Tibial nerve (tissue), 4 donors: ENCODE results near the gene ARFGAP1. TPM values are rescaled to one million over a fixed set of nuclear protein-coding genes. Genes with fewer than 3 reads are reported as not detected.

Experiments
- DNase-seq, 2 donors: peaks; one replicate each; pipeline ENCODE4 v3.0.0-alpha.2; 2019; ENCODE audit warnings: low spot score in 2 of 2
- H3K27ac ChIP-seq, 4 donors: fragments of 200-600 bp; sonication (generic) in 3 of 4; one replicate each; pipeline ENCODE4 v1.5.1; 2017 to 2019; ENCODE audit warnings: mild to moderate bottlenecking in 1 of 4
- H3K27me3 ChIP-seq, 2 donors: fragments of 200-600 bp; sonication (generic) in 1 of 2; one replicate each; pipeline versions ENCODE4 v1.5.1 to v1.6.0; 2017 to 2019
- H3K36me3 ChIP-seq, 3 donors: fragments of 200-600 bp; sonication (generic); one replicate each; pipeline ENCODE4 v1.5.1; 2018 to 2019
- H3K4me1 ChIP-seq, 4 donors: fragments of 200-600 bp; sonication (generic) in 3 of 4; one replicate each; pipeline ENCODE4 v1.5.1; 2017 to 2019
- H3K4me3 ChIP-seq, 4 donors: fragments of 200-600 bp; sonication (generic) in 3 of 4; one replicate each; pipeline ENCODE4 v1.5.1; 2017 to 2019; ENCODE audit warnings: mild to moderate bottlenecking in 1 of 4, moderate library complexity in 1 of 4
- H3K9me3 ChIP-seq, 4 donors: fragments of 200-600 bp; sonication (generic) in 3 of 4; one replicate each; pipeline ENCODE4 v1.5.1; 2017 to 2019
- EP300 ChIP-seq, 2 donors: sonication (generic); formaldehyde crosslinking; IDR thresholded peaks; one replicate each; pipeline ENCODE4 v1.6.1; 2017; ENCODE audit warnings: antibody characterized with exemption in 2 of 2, mild to moderate bottlenecking in 1 of 2
- POLR2A ChIP-seq, 2 donors: fragments of 450-650 bp; IDR thresholded peaks; one replicate each; pipeline ENCODE4 v1.6.1; 2017; ENCODE audit warnings: antibody characterized with exemption in 2 of 2, mild to moderate bottlenecking in 2 of 2, moderate library complexity in 2 of 2
- WGBS, 2 donors: methylation state at CpG; one replicate each; pipeline ENCODE4 v1.1.5; 2018; 5-methylcytosine and 5-hydroxymethylcytosine counted together
- total RNA-seq, 4 donors: library from RNA; depleted of rRNA; stranded (reverse); fragments of >200 nt; gene quantifications; one replicate each; pipeline ENCODE4 v1.1.0, GENCODE V29; 2016
- TF ChIP-seq, protein P1 (sequence below), 5 experiments: fragments of 200-600 bp in 3 of 5; fragments of 450-650 bp in 2 of 5; sonication (generic) in 3 of 5; IDR thresholded peaks; one replicate each; pipeline ENCODE4 v1.5.1; 2016 to 2019; ENCODE audit warnings: antibody characterized with exemption in 5 of 5, mild to moderate bottlenecking in 3 of 5, moderate library complexity in 2 of 5

The ARFGAP1 gene
- total RNA-seq, 4 donors from 2014 or later = 55.3 to 124 (median 68.6) TPM

DNA sequence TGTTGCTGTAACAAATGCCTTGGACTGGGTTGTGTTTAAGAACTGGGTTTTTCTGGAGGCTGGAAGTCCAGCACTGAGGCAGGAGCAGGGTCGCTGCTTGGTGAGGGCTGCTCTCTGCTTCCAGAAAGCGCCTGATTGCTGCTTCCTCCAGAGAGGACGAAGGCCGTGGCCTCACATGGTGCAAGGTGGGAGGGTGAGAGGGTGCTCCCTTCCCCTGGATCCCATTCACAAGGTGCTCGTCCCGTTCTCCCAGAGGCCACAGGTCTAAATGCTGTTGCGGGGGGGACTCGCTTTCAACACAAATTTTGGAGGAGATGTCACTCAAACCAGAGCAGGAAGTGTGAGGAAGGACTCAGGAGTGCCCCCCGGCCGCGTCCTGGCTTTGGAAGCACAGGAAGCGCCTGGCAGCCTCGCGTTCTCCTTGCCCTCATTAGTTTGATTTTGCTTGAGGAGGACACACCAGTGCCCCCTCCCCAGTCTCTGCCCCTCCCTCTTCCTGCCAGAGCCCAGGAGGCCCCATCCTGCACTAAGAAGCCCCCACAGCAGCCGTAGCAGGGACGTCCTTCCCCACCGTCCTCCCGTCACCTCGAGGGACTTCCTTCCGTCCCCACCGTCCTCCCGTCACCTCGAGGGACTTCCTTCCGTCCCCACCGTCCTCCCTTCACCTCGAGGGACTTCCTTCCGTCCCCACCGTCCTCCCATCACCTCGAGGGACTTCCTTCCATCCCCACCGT is 10.7 kb upstream of the ARFGAP1 start:
- WGBS, 2 donors = 37 to 43% methylated on average over 29 to 30 of the region's 30 CpGs
- peaks cover 0 to 18% (median 0%) of the 10 kb centered on the region in 4 donors for H3K4me1 ChIP-seq
- no peaks in the 10 kb centered on the region for H3K9me3 ChIP-seq
- H3K27ac ChIP-seq = peak overlapping the region in 1 of 4 donors; percentile 0
- DNase-seq = no peak
- TF ChIP-seq EP300 (IDR thresholded peaks at IDR 0.05) (no peak), POLR2A (IDR thresholded peaks at IDR 0.05) (no peak)
- TF ChIP-seq, protein P1, sequence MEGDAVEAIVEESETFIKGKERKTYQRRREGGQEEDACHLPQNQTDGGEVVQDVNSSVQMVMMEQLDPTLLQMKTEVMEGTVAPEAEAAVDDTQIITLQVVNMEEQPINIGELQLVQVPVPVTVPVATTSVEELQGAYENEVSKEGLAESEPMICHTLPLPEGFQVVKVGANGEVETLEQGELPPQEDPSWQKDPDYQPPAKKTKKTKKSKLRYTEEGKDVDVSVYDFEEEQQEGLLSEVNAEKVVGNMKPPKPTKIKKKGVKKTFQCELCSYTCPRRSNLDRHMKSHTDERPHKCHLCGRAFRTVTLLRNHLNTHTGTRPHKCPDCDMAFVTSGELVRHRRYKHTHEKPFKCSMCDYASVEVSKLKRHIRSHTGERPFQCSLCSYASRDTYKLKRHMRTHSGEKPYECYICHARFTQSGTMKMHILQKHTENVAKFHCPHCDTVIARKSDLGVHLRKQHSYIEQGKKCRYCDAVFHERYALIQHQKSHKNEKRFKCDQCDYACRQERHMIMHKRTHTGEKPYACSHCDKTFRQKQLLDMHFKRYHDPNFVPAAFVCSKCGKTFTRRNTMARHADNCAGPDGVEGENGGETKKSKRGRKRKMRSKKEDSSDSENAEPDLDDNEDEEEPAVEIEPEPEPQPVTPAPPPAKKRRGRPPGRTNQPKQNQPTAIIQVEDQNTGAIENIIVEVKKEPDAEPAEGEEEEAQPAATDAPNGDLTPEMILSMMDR (IDR thresholded peaks at IDR 0.05) = no peak
- no peaks in the 10 kb centered on the region for H3K36me3 ChIP-seq
- no peak overlapping the region for H3K4me3 ChIP-seq
- peaks cover 0 to 66% of the 10 kb centered on the region in 2 donors for H3K27me3 ChIP-seq

DNA sequence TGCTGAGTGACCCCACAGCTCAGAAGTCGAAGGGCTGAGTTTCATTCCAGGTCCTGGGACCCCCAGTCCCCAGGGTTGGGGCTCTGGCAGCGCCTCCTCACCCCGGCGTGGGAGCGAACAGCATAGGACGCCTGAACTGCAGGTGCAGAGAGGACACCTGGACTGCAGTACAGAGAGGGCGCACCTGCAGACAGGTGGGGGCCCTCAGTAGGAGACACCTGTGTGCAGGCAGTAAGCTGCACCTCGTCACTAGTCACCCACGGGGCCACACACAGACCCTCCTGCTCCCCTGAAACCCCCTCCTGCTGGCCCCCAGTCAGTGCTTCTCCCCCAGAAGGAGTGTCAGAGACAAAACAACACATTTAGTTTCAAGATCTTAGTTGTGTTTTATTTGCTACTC is 9.8 kb upstream of the ARFGAP1 start:
- WGBS, 2 donors = 84 to 92% methylated on average over 9 of the region's 9 CpGs
- DNase-seq = no peak
- no peak overlapping the region for H3K4me3 ChIP-seq
- H3K9me3 ChIP-seq = no peaks in the 10 kb centered on the region
- no peaks in the 10 kb centered on the region for H3K36me3 ChIP-seq
- TF ChIP-seq EP300 (IDR thresholded peaks at IDR 0.05) = no peak
- no peak for TF ChIP-seq POLR2A (IDR thresholded peaks at IDR 0.05)
- TF ChIP-seq, protein P1 (IDR thresholded peaks at IDR 0.05) = no peak
- peaks cover 0 to 18% (median 0%) of the 10 kb centered on the region in 4 donors for H3K4me1 ChIP-seq
- H3K27ac ChIP-seq = no peak overlapping the region
- H3K27me3 ChIP-seq = peaks cover 0 to 75% of the 10 kb centered on the region in 2 donors

DNA sequence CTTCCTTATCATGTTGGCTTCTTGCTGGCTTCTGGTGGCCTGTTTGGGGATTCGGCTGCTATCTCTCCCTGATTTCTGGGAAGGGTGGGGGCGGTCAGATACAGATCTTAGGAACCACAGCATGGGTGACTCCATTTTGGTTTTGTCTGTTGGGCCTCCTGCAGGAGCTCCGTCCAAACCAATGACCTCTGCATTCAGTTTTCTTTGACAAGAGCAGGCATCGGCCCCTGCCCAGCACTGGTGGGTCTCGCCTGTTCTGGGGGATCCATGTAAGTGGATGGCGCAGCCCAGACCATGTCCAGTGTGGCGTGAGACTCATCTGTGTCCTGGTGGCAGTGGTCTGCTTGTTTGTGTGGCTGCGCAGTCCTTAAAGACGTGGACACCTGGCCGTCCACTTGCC is 8.6 kb upstream of the ARFGAP1 start:
- TF ChIP-seq EP300 (IDR thresholded peaks at IDR 0.05) (no peak), POLR2A (IDR thresholded peaks at IDR 0.05) (no peak)
- TF ChIP-seq, protein P1 (IDR thresholded peaks at IDR 0.05) = no peak
- Histone ChIP-seq H3K9me3 (no peaks in the 10 kb centered on the region), H3K36me3 (no peaks in the 10 kb centered on the region), H3K4me1 (peaks cover 0 to 25% (median 0%) of the 10 kb centered on the region in 4 donors), H3K27ac (no peak overlapping the region), H3K4me3 (no peak overlapping the region), H3K27me3 (peaks cover 0 to 73% of the 10 kb centered on the region in 2 donors)
- WGBS, 2 donors = 81 to 84% methylated on average over 10 of the region's 10 CpGs
- no peak for DNase-seq

DNA sequence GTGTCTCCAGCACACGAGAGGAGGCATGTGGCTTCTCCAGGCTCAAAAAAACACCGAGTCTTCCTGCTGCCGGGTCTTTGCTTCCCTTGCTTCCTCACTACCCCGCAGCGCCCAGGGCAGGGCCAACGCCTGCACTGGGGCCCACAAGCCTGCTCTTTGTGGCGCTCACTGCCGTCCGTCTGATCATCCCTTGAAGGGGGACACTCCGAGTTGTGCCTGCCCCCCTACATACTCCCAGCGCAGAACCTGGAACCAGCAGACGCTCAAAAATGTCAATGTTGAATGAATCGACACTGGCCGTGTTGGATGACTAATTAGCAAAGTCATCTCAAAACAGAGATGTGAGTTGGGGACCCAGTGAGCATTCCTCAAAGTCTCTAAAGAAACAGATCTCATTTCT is 8.1 kb upstream of the ARFGAP1 start:
- peaks cover 0 to 30% (median 0%) of the 10 kb centered on the region in 4 donors for H3K4me1 ChIP-seq
- TF ChIP-seq, protein P1 (IDR thresholded peaks at IDR 0.05) = no peak
- TF ChIP-seq POLR2A (IDR thresholded peaks at IDR 0.05) (no peak), EP300 (IDR thresholded peaks at IDR 0.05) (no peak)
- no peaks in the 10 kb centered on the region for H3K36me3 ChIP-seq
- H3K4me3 ChIP-seq = no peak overlapping the region
- DNase-seq = no peak
- no peaks in the 10 kb centered on the region for H3K9me3 ChIP-seq
- H3K27ac ChIP-seq = no peak overlapping the region
- WGBS, 2 donors = 35 to 36% methylated on average over 12 to 14 of the region's 14 CpGs
- H3K27me3 ChIP-seq = peaks cover 0 to 71% of the 10 kb centered on the region in 2 donors

DNA sequence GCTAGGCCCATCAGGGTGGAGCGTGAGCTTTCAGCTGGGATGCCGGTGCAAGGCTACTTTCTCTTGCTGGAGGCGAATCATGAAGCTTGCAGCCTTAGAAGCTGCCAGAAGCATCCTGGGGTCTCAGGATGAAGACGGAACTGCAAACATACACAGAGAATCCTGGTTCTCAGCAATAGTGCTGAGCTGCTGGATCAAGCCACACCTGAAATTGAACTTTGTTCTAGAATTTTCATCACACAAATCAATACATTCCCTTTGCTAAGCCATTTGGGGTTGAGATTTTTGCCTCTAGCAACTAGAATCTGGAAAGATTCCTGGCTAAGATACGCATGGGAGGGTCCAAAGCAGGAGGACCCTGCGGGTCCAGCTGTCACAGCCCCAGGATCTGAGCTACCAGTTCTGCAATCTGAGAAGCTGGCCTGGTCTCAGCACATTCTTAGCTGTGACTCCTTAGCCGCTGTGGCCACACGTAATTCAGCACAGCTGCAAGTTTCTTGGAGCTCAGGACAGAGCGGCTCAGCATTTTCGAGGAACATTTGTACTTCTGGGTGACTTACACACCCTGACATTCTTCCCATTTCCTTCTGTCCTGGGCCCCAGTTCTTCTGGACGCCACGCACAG is 6.6 kb upstream of the ARFGAP1 start:
- Histone ChIP-seq H3K36me3 (no peaks in the 10 kb centered on the region), H3K27me3 (peaks cover 0 to 56% of the 10 kb centered on the region in 2 donors), H3K4me1 (peaks cover 0 to 25% (median 0%) of the 10 kb centered on the region in 4 donors), H3K27ac (no peak overlapping the region), H3K4me3 (no peak overlapping the region), H3K9me3 (no peaks in the 10 kb centered on the region)
- TF ChIP-seq, protein P1 (IDR thresholded peaks at IDR 0.05) = no peak
- no peak for TF ChIP-seq POLR2A (IDR thresholded peaks at IDR 0.05)
- no peak for TF ChIP-seq EP300 (IDR thresholded peaks at IDR 0.05)
- no peak for DNase-seq
- WGBS, 2 donors = 79 to 83% methylated on average over 10 to 12 of the region's 12 CpGs
